K562 (cell line): ENCODE data around the gene MELK.

Experiments used
- CREB1 ChIP-seq, 2 experiments: sonication (generic) in 1 of 2; formaldehyde crosslinking in 1 of 2; IDR thresholded peaks; 2 replicates each; pipeline versions ENCODE4 v1.6.1 to v1.8.0; 2012 to 2022; ENCODE audit warnings: inconsistent platforms in 1 of 2, mild to moderate bottlenecking in 1 of 2, missing genetic modification reagents in 1 of 2, moderate library complexity in 1 of 2
- ZNF282 ChIP-seq: sonication (generic); formaldehyde crosslinking; IDR thresholded peaks from 2 replicates; pipeline ENCODE4 v1.8.1; 2023; ENCODE audit warnings: missing genetic modification reagents
- TF ChIP-seq, protein P1 (sequence below): fragments of 250-450 bp; sonication (Bioruptor Pico); IDR thresholded peaks from 2 replicates; pipeline ENCODE4 v1.5.0; 2021

DNA sequence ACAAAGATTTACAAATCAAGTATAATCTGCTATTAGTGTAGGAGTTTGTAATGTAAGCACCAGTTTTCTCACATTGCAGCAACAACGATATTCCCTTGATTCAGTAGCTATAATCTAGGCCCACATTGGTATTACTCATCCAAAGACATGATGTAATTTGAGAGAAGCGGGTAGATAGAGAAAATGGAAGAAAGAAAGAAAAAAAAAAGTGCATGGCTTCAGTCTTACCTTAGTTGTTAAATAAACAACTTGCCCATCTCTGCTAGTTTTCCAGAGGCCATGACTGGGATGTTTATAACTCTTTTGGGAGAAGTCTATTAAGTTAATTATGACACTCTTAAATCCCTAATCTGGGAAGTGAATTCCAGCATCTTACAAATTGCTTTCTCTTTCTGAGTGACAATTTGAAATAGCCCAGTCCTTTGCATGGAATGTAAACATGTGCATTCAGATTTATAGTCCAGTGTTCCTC is 2.8 kb downstream of the MELK start:
- no peak for TF ChIP-seq CREB1 (IDR thresholded peaks at IDR 0.05)
- no peak for TF ChIP-seq CREB1 (CRISPR knock-in tag; IDR thresholded peaks at IDR 0.05)
- TF ChIP-seq, protein P1, sequence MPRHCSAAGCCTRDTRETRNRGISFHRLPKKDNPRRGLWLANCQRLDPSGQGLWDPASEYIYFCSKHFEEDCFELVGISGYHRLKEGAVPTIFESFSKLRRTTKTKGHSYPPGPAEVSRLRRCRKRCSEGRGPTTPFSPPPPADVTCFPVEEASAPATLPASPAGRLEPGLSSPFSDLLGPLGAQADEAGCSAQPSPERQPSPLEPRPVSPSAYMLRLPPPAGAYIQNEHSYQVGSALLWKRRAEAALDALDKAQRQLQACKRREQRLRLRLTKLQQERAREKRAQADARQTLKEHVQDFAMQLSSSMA (CRISPR knock-in tag), result no peak
- no peak for TF ChIP-seq ZNF282
